B cell (primary cell): ENCODE measurements around the gene G3BP1. TPM values are rescaled to one million over a fixed set of nuclear protein-coding genes. Genes with fewer than 3 reads are reported as not detected.

Experiments used
- ATAC-seq: fragments of 200-7000 bp; cut with Tn5 transposase; one replicate; pipeline ENCODE4 v1.10.0; 2021; ENCODE audit warnings: low read depth, mild to moderate bottlenecking, moderate number of reproducible peaks, moderate library complexity
- CTCF ChIA-PET: fragments of 350-600 bp; sonication (Branson Sonifier 250); formaldehyde crosslinking; loops from one replicate; lab custom pipeline; 2021; ENCODE audit warnings: antibody characterized with exemption, inconsistent platforms; lab: Charles Lee
- POLR2A ChIA-PET: fragments of 350-600 bp; sonication (Branson Sonifier 250); formaldehyde crosslinking; loops from one replicate; lab custom pipeline; 2021; ENCODE audit warnings: antibody characterized with exemption; lab: Charles Lee
- DNase-seq: peaks from one replicate; pipeline ENCODE4 v3.0.0; 2013
- H2AFZ ChIP-seq: 2 replicates; pipeline ENCODE4 v1.6.1; 2012; ENCODE audit warnings: mild to moderate bottlenecking, low read depth, low read length; ENCODE audit not compliant: insufficient read depth, poor library complexity, severe bottlenecking
- H3K27ac ChIP-seq, 2 donors: 1 replicate in 1 of 2; 2 replicates in 1 of 2; pipeline ENCODE4 v1.5.1; 2012 to 2013; ENCODE audit warnings: low read length in 2 of 2, mild to moderate bottlenecking in 2 of 2, moderate library complexity in 1 of 2
- H3K27me3 ChIP-seq, 4 experiments: fragments of 200-600 bp in 1 of 4; sonication (generic) in 1 of 4; replicated peaks in 1 of 4; 1 replicate in 2 of 4; 2 replicates in 2 of 4; pipeline versions ENCODE4 v1.6.1 to v1.7.0; 2013 to 2016; ENCODE audit warnings: low read length in 3 of 4, mild to moderate bottlenecking in 2 of 4, mixed read lengths in 1 of 4, moderate library complexity in 1 of 4; ENCODE audit not compliant: insufficient read depth in 4 of 4, control insufficient read depth in 3 of 4; ENCODE audit errors: control extremely low read depth in 1 of 4
- H3K36me3 ChIP-seq, 2 experiments: replicated peaks in 1 of 2; 1 replicate in 1 of 2; 2 replicates in 1 of 2; pipeline versions ENCODE4 v1.6.1 to v1.7.1; 2013; ENCODE audit warnings: low read length in 1 of 2; ENCODE audit not compliant: insufficient read depth in 2 of 2, control insufficient read depth in 1 of 2; ENCODE audit errors: control extremely low read depth in 1 of 2, extremely low read depth in 1 of 2
- H3K4me1 ChIP-seq, 2 donors: fragments of 200-600 bp in 1 of 2; sonication (generic) in 1 of 2; 1 replicate in 1 of 2; 2 replicates in 1 of 2; pipeline versions ENCODE4 v1.5.1 to v1.6.1; 2013 to 2017; ENCODE audit warnings: low read length in 2 of 2; ENCODE audit not compliant: control insufficient read depth in 2 of 2, insufficient read depth in 2 of 2
- H3K4me2 ChIP-seq: replicated peaks from 2 replicates; pipeline ENCODE3; 2012; ENCODE audit warnings: mild to moderate bottlenecking, low read depth, low read length; ENCODE audit not compliant: poor library complexity, severe bottlenecking
- H3K4me3 ChIP-seq, 5 experiments: fragments of 200-600 bp in 1 of 5; sonication (generic) in 1 of 5; 1 replicate in 3 of 5; 2 replicates in 2 of 5; pipeline versions ENCODE4 v1.5.1 to v1.7.0; 2011 to 2016; ENCODE audit warnings: low read length in 4 of 5, mild to moderate bottlenecking in 4 of 5, low read depth in 2 of 5, control low read depth in 1 of 5, moderate library complexity in 1 of 5; ENCODE audit not compliant: insufficient read depth in 1 of 5; ENCODE audit errors: control extremely low read depth in 1 of 5, extremely low read depth in 1 of 5
- H3K79me2 ChIP-seq: fragments of 200-600 bp; sonication (generic); one replicate; pipeline ENCODE4 v1.6.0; 2016; ENCODE audit warnings: low read length; ENCODE audit not compliant: control insufficient read depth, insufficient read depth
- H3K9ac ChIP-seq: fragments of 200-600 bp; sonication (generic); 2 replicates; pipeline ENCODE4 v1.6.1; 2017; ENCODE audit warnings: mild to moderate bottlenecking, low read length, moderate library complexity
- H3K9me3 ChIP-seq, 3 donors: one replicate each; pipeline versions ENCODE4 v1.6.1 to v1.7.1; 2013; ENCODE audit warnings: low read length in 2 of 3; ENCODE audit not compliant: control insufficient read depth in 2 of 3, insufficient read depth in 1 of 3; ENCODE audit errors: control extremely low read depth in 1 of 3
- H4K20me1 ChIP-seq: 2 replicates; pipeline ENCODE4 v1.6.0; 2012; ENCODE audit warnings: mild to moderate bottlenecking, low read length; ENCODE audit not compliant: insufficient read depth, control insufficient read depth, poor library complexity, severe bottlenecking
- H3K27ac Mint-ChIP-seq: one replicate; pipeline ENCODE4 v1.8.0; 2021; ENCODE audit warnings: mixed read lengths
- H3K27me3 Mint-ChIP-seq: one replicate; pipeline ENCODE4 v1.8.0; 2021; ENCODE audit warnings: mixed read lengths
- H3K4me1 Mint-ChIP-seq: one replicate; pipeline ENCODE4 v1.8.0; 2021; ENCODE audit warnings: mixed read lengths
- H3K4me3 Mint-ChIP-seq: one replicate; pipeline ENCODE4 v1.8.0; 2021; ENCODE audit warnings: mixed read lengths
- H3K9me3 Mint-ChIP-seq: one replicate; pipeline ENCODE4 v1.8.0; 2022; ENCODE audit warnings: mixed read lengths; ENCODE audit not compliant: insufficient read depth
- CTCF ChIP-seq: fragments of 200-600 bp; IDR thresholded peaks from one replicate; pipeline ENCODE4 v1.8.0; 2022; ENCODE audit warnings: antibody characterized with exemption, mild to moderate bottlenecking
- EZH2 ChIP-seq: IDR thresholded peaks from 2 replicates; pipeline ENCODE4 v1.6.1; 2012; ENCODE audit warnings: borderline replicate concordance, low read depth, mild to moderate bottlenecking, moderate library complexity, low read length; ENCODE audit not compliant: insufficient read depth, poor library complexity, severe bottlenecking
- WGBS: methylation state at CpG from one replicate; pipeline ENCODE4 v1.1.5; 2013; ENCODE audit warnings: missing lambda C conversion rate; ENCODE audit not compliant: insufficient coverage; 5-methylcytosine and 5-hydroxymethylcytosine counted together
- intact Hi-C: fragments of 100-400 bp; cut with micrococcal nuclease; formaldehyde crosslinking; loops from one replicate; pipeline ENCODE4 v1.10.0; 2022
- polyA plus RNA-seq: library from polyadenylated mRNA; depleted of rRNA; stranded (reverse); fragments of >200 nt; gene quantifications from 2 replicates; pipeline ENCODE4 v1.2.3, GENCODE V29; 2012
- total RNA-seq, 2 donors: library from RNA; stranded (reverse); fragments of 120-200 nt in 1 of 2; gene quantifications; 1 replicate in 1 of 2; 2 replicates in 1 of 2; pipeline versions ENCODE4 v1.2.3 to v1.2.4, GENCODE V29; 2013 to 2022

G3BP1 gene
- total and polyA plus RNA-seq, 2 donors (not counting 1 experiment from before 2014, with no cell fraction given) = 12.7 to 159 TPM

GRCh38 chr5:151741678-151742423 lies 29.9 kb upstream of the G3BP1 start:
- Mint-ChIP-seq H3K27ac (no peak overlapping the region), H3K4me1 (peaks cover 28% of the 10 kb centered on the region), H3K9me3 (no peaks in the 10 kb centered on the region), H3K27me3 (no peaks in the 10 kb centered on the region), H3K4me3 (no peak overlapping the region)
- no peak for ATAC-seq
- no peak overlapping the region for H3K9ac ChIP-seq
- TF ChIP-seq CTCF (no peak), EZH2 (no peak)
- 100% methylated on average over 3 of the region's 6 CpGs for WGBS
- ChIA-PET POLR2A (no interaction called here), CTCF (interaction anchor here (0.8 to 11.7 kb wide), 15 partner anchors 7 to 293 kb away, joined by 3 to 156 read pairs (median 9); partner anchors contain the start of gene ATOX1)
- no peak overlapping the region for H2AFZ ChIP-seq
- no peak for DNase-seq
- H3K4me1 ChIP-seq = peaks cover 22 to 26% of the 10 kb centered on the region in 2 donors
- peaks cover 1% of the 10 kb centered on the region for H3K79me2 ChIP-seq
- H4K20me1 ChIP-seq = peaks cover 6% of the 10 kb centered on the region
- H3K27ac ChIP-seq = no peak overlapping the region
- intact Hi-C loops = loop anchor here (2.0 kb wide), 1 partner anchor 29 kb away; the partner anchor contains the start of gene G3BP1
- H3K36me3 ChIP-seq = peaks cover 9 to 36% of the 10 kb centered on the region in 2 experiments
- H3K9me3 ChIP-seq = no peaks in the 10 kb centered on the region
- no peak overlapping the region for H3K4me2 ChIP-seq
- H3K27me3 ChIP-seq = no peaks in the 10 kb centered on the region
- no peak overlapping the region for H3K4me3 ChIP-seq

- Histone ChIP-seq H3K4me1 (peaks cover 22 to 26% of the 10 kb centered on the region in 2 donors), H3K27me3 (no peaks in the 10 kb centered on the region), H3K36me3 (peaks cover 5 to 36% of the 10 kb centered on the region in 2 experiments), H3K4me2 (no peak overlapping the region), H4K20me1 (peaks cover 6% of the 10 kb centered on the region), H3K27ac (no peak overlapping the region), H3K4me3 (no peak overlapping the region), H3K9ac (no peak overlapping the region), H2AFZ (no peak overlapping the region), H3K79me2 (peaks cover 3% of the 10 kb centered on the region), H3K9me3 (no peaks in the 10 kb centered on the region)
- intact Hi-C loops = no loop called here
- Mint-ChIP-seq H3K4me1 (peaks cover 29% of the 10 kb centered on the region), H3K9me3 (no peaks in the 10 kb centered on the region), H3K27me3 (no peaks in the 10 kb centered on the region), H3K4me3 (no peak overlapping the region), H3K27ac (no peak overlapping the region)
- WGBS = 97% methylated on average over 7 of the region's 7 CpGs
- ChIA-PET POLR2A (no interaction called here), CTCF (interaction anchor here (0.8 to 11.7 kb wide), 6 partner anchors 12 to 294 kb away, joined by 3 to 156 read pairs (median 10); no protein-coding TSS in a partner anchor)
- DNase-seq (no peak), ATAC-seq (no peak)
- TF ChIP-seq CTCF (no peak), EZH2 (no peak)
Observed at GRCh38 chr5:151742870-151743294, 28.9 kb upstream of the G3BP1 start.
